ENCODE measurements around the gene BRWD1. TPM values are rescaled to one million over a fixed set of nuclear protein-coding genes. Genes with fewer than 3 reads are reported as not detected.

Gene BRWD1
- total and polyA plus RNA-seq, 10 donors = 7.2 to 98.0 (median 55.7) TPM

- H3K27me3 ChIP-seq (replicated peaks in 1 of 7) = no peaks in the 10 kb centered on the region
- WGBS, 5 donors = 70 to 87% (median 78%) methylated on average over 6 of the region's 6 CpGs
- intact Hi-C loops (cut with DNase I; ENCODE audit: low total_unique reads) = no loop called here
- no peaks in the 10 kb centered on the region for H3K4me1 ChIP-seq
- no peaks in the 10 kb centered on the region for H3K36me3 ChIP-seq
- H3K9me3 ChIP-seq = no peaks in the 10 kb centered on the region
- H3K27ac ChIP-seq = no peak overlapping the region
- no peak overlapping the region for H3K4me3 ChIP-seq
- DNase-seq = no peak
- TF ChIP-seq POLR2AphosphoS5 (IDR thresholded peaks at IDR 0.05) (no peak), POLR2A (IDR thresholded peaks at IDR 0.05) (no peak)
- TF ChIP-seq, protein P1, sequence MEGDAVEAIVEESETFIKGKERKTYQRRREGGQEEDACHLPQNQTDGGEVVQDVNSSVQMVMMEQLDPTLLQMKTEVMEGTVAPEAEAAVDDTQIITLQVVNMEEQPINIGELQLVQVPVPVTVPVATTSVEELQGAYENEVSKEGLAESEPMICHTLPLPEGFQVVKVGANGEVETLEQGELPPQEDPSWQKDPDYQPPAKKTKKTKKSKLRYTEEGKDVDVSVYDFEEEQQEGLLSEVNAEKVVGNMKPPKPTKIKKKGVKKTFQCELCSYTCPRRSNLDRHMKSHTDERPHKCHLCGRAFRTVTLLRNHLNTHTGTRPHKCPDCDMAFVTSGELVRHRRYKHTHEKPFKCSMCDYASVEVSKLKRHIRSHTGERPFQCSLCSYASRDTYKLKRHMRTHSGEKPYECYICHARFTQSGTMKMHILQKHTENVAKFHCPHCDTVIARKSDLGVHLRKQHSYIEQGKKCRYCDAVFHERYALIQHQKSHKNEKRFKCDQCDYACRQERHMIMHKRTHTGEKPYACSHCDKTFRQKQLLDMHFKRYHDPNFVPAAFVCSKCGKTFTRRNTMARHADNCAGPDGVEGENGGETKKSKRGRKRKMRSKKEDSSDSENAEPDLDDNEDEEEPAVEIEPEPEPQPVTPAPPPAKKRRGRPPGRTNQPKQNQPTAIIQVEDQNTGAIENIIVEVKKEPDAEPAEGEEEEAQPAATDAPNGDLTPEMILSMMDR (IDR thresholded peaks at IDR 0.05 in 8 of 11, conservative IDR thresholded peaks at IDR 0.05 in 3 of 11) = no peak
These were observed 16.6 kb upstream of the BRWD1 start for GRCh38 chr21:39330001-39330400.

GRCh38 chr21:39327727-39328126 is 14.3 kb upstream of the BRWD1 start:
- intact Hi-C loops (cut with DNase I; ENCODE audit: low total_unique reads) = no loop called here
- WGBS, 5 donors = 95 to 98% (median 96%) methylated on average over 7 of the region's 7 CpGs

DNA sequence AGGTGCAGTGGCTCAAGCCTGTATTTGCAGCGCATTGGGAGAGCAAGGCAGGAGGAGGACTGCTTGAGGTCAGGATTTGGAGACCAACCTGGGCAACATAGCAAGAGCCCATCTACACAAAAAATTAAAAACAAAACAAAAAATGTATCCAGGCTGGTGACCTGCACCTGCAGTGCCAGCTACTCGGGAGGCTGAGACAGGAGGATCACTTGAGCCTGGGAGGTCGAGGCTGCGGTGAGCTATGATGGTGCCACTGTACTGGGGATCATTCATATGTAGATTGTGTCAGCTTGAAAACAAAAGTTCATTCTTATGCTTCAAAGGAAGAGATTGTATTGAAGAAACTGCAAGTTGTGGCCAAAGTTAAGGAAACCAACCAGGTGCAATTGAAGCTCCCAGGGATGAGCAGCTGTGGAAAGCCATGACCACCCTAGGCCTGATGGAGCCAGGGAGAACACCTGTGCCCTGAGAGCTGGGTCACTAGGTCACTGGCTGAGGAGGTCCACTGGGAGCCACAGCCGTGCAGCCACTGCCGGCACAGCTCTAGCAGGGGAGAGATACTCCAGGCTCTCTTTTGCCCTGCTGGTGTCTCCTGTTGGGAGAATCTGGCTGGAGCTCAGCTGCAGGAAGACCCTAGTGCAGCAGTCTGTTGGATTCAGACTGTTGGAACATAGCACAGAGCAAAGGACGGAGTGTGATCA is 13.3 kb upstream of the BRWD1 start:
- no peak overlapping the region for H3K4me3 ChIP-seq
- 83 to 94% (median 93%) methylated on average over 6 to 7 of the region's 7 CpGs for WGBS, 5 donors
- H3K9me3 ChIP-seq = no peaks in the 10 kb centered on the region
- no peaks in the 10 kb centered on the region for H3K27me3 ChIP-seq (replicated peaks in 1 of 7)
- no peak for DNase-seq
- no peaks in the 10 kb centered on the region for H3K4me1 ChIP-seq
- intact Hi-C loops (cut with DNase I; ENCODE audit: low total_unique reads) = no loop called here
- H3K36me3 ChIP-seq = no peaks in the 10 kb centered on the region
- H3K27ac ChIP-seq = no peak overlapping the region
- TF ChIP-seq POLR2A (IDR thresholded peaks at IDR 0.05) (no peak), POLR2AphosphoS5 (IDR thresholded peaks at IDR 0.05) (no peak)
- TF ChIP-seq, protein P1 (IDR thresholded peaks at IDR 0.05 in 8 of 11, conservative IDR thresholded peaks at IDR 0.05 in 3 of 11) = no peak

More at GRCh38 chr21:39327727-39328126, 14.3 kb upstream of the BRWD1 start:
- Histone ChIP-seq H3K4me1 (no peaks in the 10 kb centered on the region), H3K36me3 (no peaks in the 10 kb centered on the region), H3K27me3 (replicated peaks in 1 of 7) (no peaks in the 10 kb centered on the region), H3K4me3 (no peak overlapping the region), H3K27ac (no peak overlapping the region), H3K9me3 (no peaks in the 10 kb centered on the region)
- DNase-seq = no peak
- TF ChIP-seq, protein P1 (IDR thresholded peaks at IDR 0.05 in 8 of 11, conservative IDR thresholded peaks at IDR 0.05 in 3 of 11) = no peak
- TF ChIP-seq POLR2A (IDR thresholded peaks at IDR 0.05) (no peak), POLR2AphosphoS5 (IDR thresholded peaks at IDR 0.05) (no peak)

GRCh38 chr21:39325458-39325857 is 12.0 kb upstream of the BRWD1 start:
- 94 to 97% (median 94%) methylated on average over 4 of the region's 4 CpGs for WGBS, 5 donors
- DNase-seq = no peak
- TF ChIP-seq POLR2A (IDR thresholded peaks at IDR 0.05) (no peak), POLR2AphosphoS5 (IDR thresholded peaks at IDR 0.05) (no peak)
- TF ChIP-seq, protein P1 (IDR thresholded peaks at IDR 0.05 in 8 of 11, conservative IDR thresholded peaks at IDR 0.05 in 3 of 11) = no peak
- no peaks in the 10 kb centered on the region for H3K36me3 ChIP-seq
- no peak overlapping the region for H3K4me3 ChIP-seq
- H3K27ac ChIP-seq = no peak overlapping the region
- no peaks in the 10 kb centered on the region for H3K9me3 ChIP-seq
- H3K27me3 ChIP-seq (replicated peaks in 1 of 7) = no peaks in the 10 kb centered on the region
- intact Hi-C loops (cut with DNase I; ENCODE audit: low total_unique reads) = no loop called here
- no peaks in the 10 kb centered on the region for H3K4me1 ChIP-seq
